PC-3 (cell line): ENCODE results near the gene MED13L. TPM values are rescaled to one million over a fixed set of nuclear protein-coding genes. Genes with fewer than 3 reads are reported as not detected.

Experiments used
- ATAC-seq: fragments of 200-7000 bp; cut with Tn5 transposase; 2 replicates; pipeline ENCODE4 v1.9.1; 2020; ENCODE audit warnings: mild to moderate bottlenecking, moderate library complexity
- BruUV-seq: library from RNA; stranded (reverse); fragments of 400-500 nt; replicated peaks from 2 replicates; lab custom pipeline; 2021; lab: Mats Ljungman, UMichigan
- CTCF ChIA-PET: fragments of 300-600 bp; sonication (Branson Sonifier 250); formaldehyde crosslinking; loops from one replicate; lab custom pipeline; 2022; ENCODE audit warnings: antibody characterized with exemption; lab: Charles Lee
- POLR2A ChIA-PET: fragments of 300-600 bp; sonication (Branson Sonifier 250); formaldehyde crosslinking; loops from one replicate; lab custom pipeline; 2022; ENCODE audit warnings: antibody characterized with exemption; ENCODE audit not compliant: unreplicated experiment; lab: Charles Lee
- DNase-seq: peaks from one replicate; pipeline ENCODE4 v3.0.0-alpha.2; 2015
- H2AFZ ChIP-seq: fragments of 300-600 bp; sonication (generic); 2 replicates; pipeline ENCODE4 v1.6.0; 2016; ENCODE audit warnings: antibody characterized with exemption, low read length
- H3F3A ChIP-seq: fragments of 300-600 bp; sonication (generic); one replicate; pipeline ENCODE4 v1.6.0; 2017; ENCODE audit warnings: antibody characterized with exemption, low read length, control low read depth, mild to moderate bottlenecking; ENCODE audit not compliant: unreplicated experiment
- H3K27ac ChIP-seq: fragments of 300-600 bp; sonication (generic); 2 replicates; pipeline ENCODE4 v1.5.1; 2016; ENCODE audit warnings: mild to moderate bottlenecking, low read length
- H3K27me3 ChIP-seq: fragments of 300-600 bp; sonication (generic); 2 replicates; pipeline ENCODE4 v1.6.1; 2016; ENCODE audit warnings: low read length, mixed read lengths
- H3K36me3 ChIP-seq: fragments of 300-600 bp; sonication (generic); 2 replicates; pipeline ENCODE4 v1.6.1; 2016; ENCODE audit warnings: low read depth, mixed run types, low read length, mixed read lengths
- H3K4me1 ChIP-seq: fragments of 300-600 bp; sonication (generic); 2 replicates; pipeline ENCODE4 v1.5.1; 2016; ENCODE audit warnings: low read length; ENCODE audit not compliant: insufficient read depth
- H3K4me2 ChIP-seq: fragments of 300-600 bp; sonication (generic); 2 replicates; pipeline ENCODE4 v1.6.0; 2016; ENCODE audit warnings: low read length
- H3K4me3 ChIP-seq: fragments of 300-600 bp; sonication (generic); 2 replicates; pipeline ENCODE4 v1.5.1; 2016; ENCODE audit warnings: mild to moderate bottlenecking, low read length, mixed read lengths
- H3K79me2 ChIP-seq: fragments of 300-600 bp; sonication (generic); 2 replicates; pipeline ENCODE4 v1.6.1; 2017; ENCODE audit warnings: low read length, mixed read lengths
- H3K9ac ChIP-seq: fragments of 300-600 bp; sonication (generic); 2 replicates; pipeline ENCODE4 v1.6.0; 2016; ENCODE audit warnings: mild to moderate bottlenecking, low read length
- H3K9me2 ChIP-seq: fragments of 300-600 bp; sonication (generic); replicated peaks from 2 replicates; pipeline ENCODE4 v1.6.1; 2016; ENCODE audit warnings: mixed run types, low read length, mixed read lengths
- H3K9me3 ChIP-seq: fragments of 300-600 bp; sonication (generic); 2 replicates; pipeline ENCODE4 v1.6.1; 2016; ENCODE audit warnings: low read length, mixed read lengths
- H4K20me1 ChIP-seq: fragments of 300-600 bp; sonication (generic); 2 replicates; pipeline ENCODE4 v1.6.1; 2016; ENCODE audit warnings: low read length, mixed read lengths
- CTCF ChIP-seq: fragments of 300-600 bp; sonication (generic); conservative IDR thresholded peaks from 2 replicates; pipeline ENCODE4 v1.5.1; 2017; ENCODE audit warnings: antibody characterized with exemption, low read depth, mild to moderate bottlenecking, low read length
- EZH2 ChIP-seq: fragments of 300-600 bp; sonication (generic); IDR thresholded peaks from one replicate; pipeline ENCODE4 v1.6.1; 2017; ENCODE audit warnings: antibody characterized with exemption, mild to moderate bottlenecking, low read length; ENCODE audit not compliant: unreplicated experiment
- EZH2phosphoT487 ChIP-seq: fragments of 300-600 bp; sonication (generic); IDR thresholded peaks from 2 replicates; pipeline ENCODE4 v1.6.1; 2018; ENCODE audit warnings: mild to moderate bottlenecking, antibody characterized with exemption, low read length, borderline replicate concordance
- intact Hi-C: fragments of 100-400 bp; cut with micrococcal nuclease; formaldehyde crosslinking; loops from 2 replicates; pipeline ENCODE4 v1.9.0; 2023
- total RNA-seq: library from RNA; depleted of rRNA; stranded (reverse); fragments of >200 nt; gene quantifications from 2 replicates; pipeline ENCODE4 v1.2.3, GENCODE V29; 2014

The MED13L gene
- total RNA-seq, 1 experiment from 2014 or later: 61.2 TPM

- H3F3A ChIP-seq: no peaks in the 10 kb centered on the region
Measured at GRCh38 chr12:116276652-116277466, 634 bp downstream of the MED13L start.

DNA sequence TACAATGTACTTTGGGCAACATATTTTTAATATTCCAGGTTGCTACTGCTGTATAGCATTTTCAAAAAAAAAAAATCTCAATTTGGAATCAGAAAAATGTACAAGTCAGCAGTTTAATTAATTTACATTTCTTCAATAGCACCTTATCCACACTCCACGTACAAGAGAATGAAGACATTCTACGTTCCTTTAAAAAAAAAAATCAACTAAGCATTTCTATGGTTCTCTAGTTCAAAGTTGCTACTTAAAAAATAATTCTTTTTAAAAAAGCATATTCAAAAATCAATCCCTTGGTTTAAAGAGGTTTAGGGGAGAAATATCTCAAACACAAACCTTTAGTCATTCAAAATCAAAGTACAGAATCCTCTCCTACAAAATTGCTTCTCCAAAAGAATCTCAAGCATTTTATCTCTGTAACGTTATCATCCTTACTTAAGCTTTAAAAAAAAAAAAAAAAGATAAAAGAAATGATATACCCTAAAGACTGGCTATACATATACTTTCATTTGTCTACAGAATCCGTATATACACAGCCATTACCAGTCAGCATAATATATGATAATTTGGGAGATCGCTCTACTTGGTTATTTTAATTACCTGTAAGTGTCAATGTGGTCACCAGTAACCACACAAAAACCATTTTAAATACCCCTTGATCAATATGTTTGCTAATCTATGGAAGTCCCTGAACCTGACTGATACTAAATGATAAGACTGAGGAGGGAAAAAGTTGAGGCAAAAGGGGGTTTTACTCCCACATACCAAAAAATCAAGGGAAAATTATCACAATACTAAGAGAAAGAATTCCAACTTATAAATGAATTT, 2.7 kb downstream of the MED13L start:
- CTCF ChIA-PET: interaction anchor here (0.5 kb wide), 1 partner anchor 608 kb away, joined by 4 read pairs; no protein-coding TSS in a partner anchor
- TF ChIP-seq EZH2 (no peak), EZH2phosphoT487 (no peak), CTCF (no peak)
- Histone ChIP-seq H3K4me2 (peak overlapping the region; percentile 94), H3K27ac (no peak overlapping the region), H3K9me2 (no peaks in the 10 kb centered on the region), H3K9ac (peak overlapping the region; percentile 83), H3K36me3 (no peaks in the 10 kb centered on the region), H3K4me3 (peak overlapping the region; percentile 95), H3K27me3 (no peaks in the 10 kb centered on the region), H3K4me1 (peaks cover 35% of the 10 kb centered on the region), H4K20me1 (peaks cover 50% of the 10 kb centered on the region), H2AFZ (no peak overlapping the region), H3F3A (no peaks in the 10 kb centered on the region), H3K79me2 (peaks cover 76% of the 10 kb centered on the region), H3K9me3 (no peaks in the 10 kb centered on the region)
- BruUV-seq: no TSS peak
- POLR2A ChIA-PET: interaction anchor here (0.5 kb wide), 3 partner anchors 60 to 293 kb away, joined by 3 to 5 read pairs (median 4); no protein-coding TSS in a partner anchor
- no peak for ATAC-seq
- intact Hi-C loops: loop anchor here (1.0 to 5.0 kb wide), 7 partner anchors 38 to 423 kb away; no protein-coding TSS in a partner anchor
- DNase-seq: no peak

More at GRCh38 chr12:116276652-116277466, 634 bp downstream of the MED13L start:
- no TSS peak for BruUV-seq
- intact Hi-C loops: loop anchor here (1.0 to 5.0 kb wide), 6 partner anchors 105 to 420 kb away; no protein-coding TSS in a partner anchor
- Histone ChIP-seq H4K20me1 (peaks cover 43% of the 10 kb centered on the region), H3K27me3 (no peaks in the 10 kb centered on the region), H3K9me3 (no peaks in the 10 kb centered on the region), H3K9me2 (no peaks in the 10 kb centered on the region), H3K4me3 (peak overlapping the region; percentile 95), H3K27ac (peak overlapping the region; percentile 65), H3K36me3 (no peaks in the 10 kb centered on the region), H3K79me2 (peaks cover 55% of the 10 kb centered on the region), H3K9ac (peak overlapping the region; percentile 83), H3K4me1 (peaks cover 45% of the 10 kb centered on the region), H2AFZ (0 out of 2 replicates have a peak overlapping the region, but pooled peaks have one; percentile 6), H3K4me2 (peak overlapping the region; percentile 94)
- TF ChIP-seq EZH2: no peak
- TF ChIP-seq CTCF: no peak
- TF ChIP-seq EZH2phosphoT487: no peak
- ChIA-PET POLR2A (interaction anchor here (0.6 kb wide), 1 partner anchor 605 kb away, joined by 3 read pairs; the partner anchor contains the start of gene HRK), CTCF (interaction anchor here (0.6 to 1.5 kb wide), 5 partner anchors 88 to 608 kb away, joined by 3 to 10 read pairs (median 5); no protein-coding TSS in a partner anchor)
- DNase-seq: peak; percentile 68
- ATAC-seq: peak; percentile 8
